NCI-H187 treated with DMSO at 0.1 percent for 48 hours (cell line): Measurements from ENCODE around the gene PIWIL1.

Experiments used
- DNase-seq: peaks from one replicate; lab custom pipeline; 2025; lab: John Stamatoyannopoulos, UW

The PIWIL1 gene

DNA sequence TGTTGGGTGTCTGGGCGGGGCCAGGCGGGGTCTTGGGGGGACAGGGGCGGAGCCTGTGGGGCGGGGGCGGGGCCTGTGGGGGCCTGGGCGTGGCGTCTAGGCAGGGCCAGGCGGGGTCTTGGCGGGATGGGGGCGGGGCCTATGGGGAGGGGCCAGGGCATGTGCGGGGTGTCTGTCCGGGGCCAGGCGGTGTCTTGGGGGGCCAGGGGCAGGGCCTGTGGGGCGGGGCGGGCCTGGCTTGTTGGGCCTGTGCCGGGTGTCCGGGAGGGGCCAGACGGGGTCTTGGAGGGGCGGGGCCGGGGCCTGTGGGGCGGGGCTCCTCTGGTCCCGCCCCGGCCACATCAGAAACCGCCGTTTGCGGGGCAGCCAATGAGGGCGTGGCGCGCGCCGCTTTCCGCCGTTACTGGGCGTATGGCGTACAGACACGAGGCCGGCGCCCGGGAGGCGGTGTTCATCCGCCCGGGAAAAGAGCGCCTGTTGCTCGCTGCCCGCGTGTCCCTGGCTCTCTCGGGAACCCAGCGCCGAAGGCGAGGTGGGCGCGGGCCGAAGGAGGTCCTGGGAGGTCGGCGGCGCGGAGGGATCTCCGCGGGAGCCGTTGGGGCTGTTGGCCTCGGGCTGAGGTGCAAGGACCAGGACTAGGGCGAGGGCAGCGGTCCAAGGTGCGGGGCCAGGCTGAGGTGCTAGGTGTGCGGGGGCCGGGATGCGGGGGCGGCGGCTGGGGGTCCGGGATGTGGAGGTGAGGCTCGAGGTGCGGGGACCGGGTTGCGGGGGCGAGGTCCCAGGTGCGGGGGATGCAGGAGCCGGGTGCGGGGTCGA is at the start of gene PIWIL1:
Gene PIWIL1, plus strand, starts transcription at position 400 of the 816 bp plus-strand sequence. CDS start 4,705 bp downstream, outside the sequence.
- DNase-seq = no peak

DNA sequence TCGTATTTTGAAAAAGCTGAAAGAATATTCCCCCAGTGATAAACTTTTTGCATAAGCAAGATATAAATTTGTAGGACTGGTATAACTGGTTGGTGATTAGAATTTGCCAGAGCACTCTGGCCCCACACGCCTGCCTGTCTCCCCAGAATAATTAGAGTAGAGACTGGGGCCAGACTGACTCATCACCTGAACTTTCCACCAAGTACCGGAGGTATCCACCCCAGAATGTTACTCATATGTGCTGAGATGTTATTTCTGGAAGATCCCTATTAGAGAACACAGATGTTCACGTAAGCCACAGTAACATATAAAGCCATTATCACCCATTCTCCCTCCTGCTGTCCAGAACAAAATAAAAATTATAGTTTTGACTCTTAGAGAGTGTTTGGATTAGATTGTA is 49.5 kb upstream of the PIWIL1 start:
- no peak for DNase-seq

DNA sequence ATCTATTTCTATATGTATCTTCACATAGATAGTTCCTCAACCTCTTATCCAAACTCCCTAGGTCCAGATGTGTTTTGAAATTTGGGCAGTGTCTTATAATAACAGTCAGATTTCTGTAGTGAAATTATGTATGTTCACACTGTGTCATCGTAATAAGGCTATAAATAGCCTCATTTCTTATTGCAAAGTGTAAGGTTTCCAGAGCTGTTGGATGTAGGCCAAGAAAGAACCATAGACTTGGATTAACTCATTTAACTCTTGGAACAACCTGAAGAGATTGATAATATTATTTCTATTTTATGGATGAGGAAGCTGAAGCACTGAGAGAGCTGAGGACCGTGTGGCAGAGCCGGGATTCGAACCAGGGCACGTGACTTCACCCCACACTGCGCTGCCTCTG is 49.0 kb upstream of the PIWIL1 start:
- no peak for DNase-seq

DNA sequence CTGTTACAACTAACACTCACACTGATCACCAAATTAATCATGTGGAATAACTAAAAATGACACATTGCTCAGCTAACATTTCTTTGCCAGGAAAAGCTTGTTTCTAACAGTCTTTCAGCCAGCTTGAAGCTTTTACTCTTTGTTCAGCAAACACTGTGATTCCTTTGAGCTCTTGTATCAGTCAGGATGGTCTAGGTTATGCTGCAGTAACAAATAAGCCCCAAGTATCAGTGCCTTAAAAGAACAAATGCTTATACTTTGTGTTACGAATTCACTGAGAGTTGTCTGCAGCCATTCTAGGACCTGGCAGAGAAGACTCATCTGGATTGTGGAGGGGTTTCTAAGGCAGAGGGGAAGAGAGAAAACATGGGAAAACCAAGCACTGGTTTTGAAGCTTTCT is 47.6 kb upstream of the PIWIL1 start:
- DNase-seq = no peak

DNA sequence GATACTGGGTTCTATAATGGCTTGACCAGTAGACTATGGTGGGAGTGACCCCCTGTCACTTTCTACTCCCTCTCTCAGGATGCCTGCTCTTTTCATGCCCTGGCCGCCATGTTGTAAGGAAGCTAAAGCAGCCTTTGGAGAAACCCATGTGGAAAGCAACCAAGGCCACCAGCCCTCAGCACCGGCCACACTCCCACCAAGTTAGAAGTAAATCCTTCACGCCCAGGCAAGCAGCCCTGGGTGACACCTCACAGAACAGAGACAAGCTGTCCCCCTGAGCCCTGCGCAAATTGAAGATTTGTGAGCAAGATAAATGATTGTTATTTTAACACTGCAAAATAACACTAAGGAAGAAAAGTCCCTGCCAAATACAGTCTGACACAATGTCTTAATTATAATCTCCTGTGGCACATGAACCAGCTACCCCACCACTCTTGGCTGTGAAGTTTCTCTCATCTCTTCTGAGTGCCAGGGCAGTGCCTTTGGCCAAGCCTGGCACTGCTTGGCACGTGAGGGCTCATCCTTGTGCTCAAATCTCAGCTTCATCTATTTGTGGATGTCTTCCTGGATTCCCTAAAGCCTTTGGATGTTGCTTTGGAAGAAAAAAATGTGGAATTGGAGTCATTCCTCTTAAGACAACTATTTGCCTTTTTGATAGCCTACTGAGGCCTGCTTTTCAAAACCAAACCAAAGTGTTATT is 39.2 kb upstream of the PIWIL1 start:
- DNase-seq = no peak

DNA sequence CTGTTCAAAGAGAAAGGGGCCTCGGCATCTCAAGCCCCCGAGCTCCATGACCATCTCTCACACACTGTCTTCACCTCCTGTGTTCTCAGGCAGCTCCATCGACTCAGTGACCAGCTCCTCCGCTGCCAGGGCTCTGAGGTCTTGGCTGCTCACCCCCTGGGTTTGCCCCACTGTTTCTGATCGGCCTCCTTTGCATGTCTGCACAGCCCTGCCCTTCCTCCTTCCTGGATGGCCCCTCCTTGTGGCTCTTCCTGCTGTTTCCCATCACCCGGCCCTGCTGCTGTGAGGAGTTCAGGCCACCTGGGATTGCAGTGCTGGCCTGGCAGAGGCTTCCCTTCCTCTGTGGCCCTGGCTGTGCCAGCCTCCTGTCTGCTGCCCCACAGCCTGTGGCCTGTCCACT is 38.1 kb upstream of the PIWIL1 start:
- DNase-seq = no peak

DNA sequence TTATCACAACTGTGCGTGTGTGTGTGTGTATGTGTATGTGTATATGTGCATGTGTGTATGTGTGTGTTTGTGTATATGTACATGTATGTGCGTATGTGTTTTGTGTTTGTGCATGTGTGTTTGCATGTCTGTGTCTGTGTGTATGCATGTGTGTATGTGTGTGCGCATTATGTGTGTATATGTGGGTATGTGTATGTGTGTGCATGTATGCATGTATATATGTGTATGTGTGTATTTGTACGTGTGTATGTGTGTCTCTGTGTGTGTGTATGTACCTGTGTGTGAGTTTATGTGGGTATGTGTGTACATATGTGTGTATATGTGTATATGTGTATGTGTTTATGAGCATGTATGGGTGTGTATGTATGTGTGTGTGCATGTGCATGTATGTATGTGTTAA is 37.6 kb upstream of the PIWIL1 start:
- DNase-seq = no peak

DNA sequence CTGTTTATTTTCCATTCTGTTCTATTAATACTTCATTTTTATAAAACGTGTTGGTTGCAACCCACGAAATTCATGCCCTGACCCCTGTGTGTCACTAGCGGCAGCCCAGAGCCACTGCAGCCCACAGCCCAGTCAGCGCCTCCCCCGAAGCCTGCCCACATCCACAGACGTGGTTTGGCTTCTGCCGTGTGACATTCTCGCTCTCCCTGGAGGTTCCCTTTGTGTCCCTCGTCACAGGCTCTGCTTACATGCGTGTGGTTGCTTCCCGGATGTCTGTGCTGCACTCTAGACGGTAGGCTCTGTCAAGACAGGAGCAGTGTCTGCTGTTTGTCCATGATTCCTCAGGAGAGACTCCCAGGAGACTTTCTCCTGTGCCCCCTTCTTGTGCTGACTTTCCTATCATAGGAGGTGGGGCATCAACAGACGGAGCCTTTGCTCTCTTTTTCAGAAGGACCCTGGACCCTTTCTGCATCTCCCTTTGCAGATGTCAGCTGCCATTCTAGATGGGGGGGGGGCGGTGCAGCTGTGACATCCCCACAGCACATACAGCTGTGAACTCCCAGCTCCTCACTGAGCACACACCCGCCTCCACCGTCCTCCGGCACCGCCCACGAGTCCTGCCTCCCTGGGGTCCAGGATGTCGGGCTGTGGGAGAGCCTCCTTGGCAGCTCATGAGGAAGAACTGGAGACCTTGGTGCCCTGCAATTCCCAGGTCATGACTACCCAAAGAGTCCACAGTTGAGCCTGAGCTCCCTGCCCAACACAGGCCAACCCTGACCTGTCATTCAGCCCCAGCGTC is 36.8 kb upstream of the PIWIL1 start:
- DNase-seq = no peak

DNA sequence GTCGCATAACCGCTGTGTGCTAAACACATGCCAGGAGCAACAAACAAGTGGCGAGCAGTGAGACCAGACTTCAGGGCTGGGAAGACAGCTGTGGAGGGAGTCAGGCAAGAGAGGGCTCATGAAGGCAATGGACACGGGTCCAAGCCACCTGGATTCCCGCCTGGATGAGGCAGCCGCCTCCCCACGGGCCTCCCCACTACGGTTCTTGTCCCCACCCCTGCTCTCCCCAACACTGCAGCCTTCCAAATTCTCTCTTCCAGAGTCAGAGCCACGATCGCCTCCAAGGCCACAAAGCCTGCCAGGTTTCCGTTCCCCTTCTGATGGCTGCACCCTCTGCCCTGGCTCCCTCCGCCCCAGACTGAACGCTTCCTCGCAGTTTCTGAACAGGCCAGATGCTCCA is 36.1 kb upstream of the PIWIL1 start:
- no peak for DNase-seq

DNA sequence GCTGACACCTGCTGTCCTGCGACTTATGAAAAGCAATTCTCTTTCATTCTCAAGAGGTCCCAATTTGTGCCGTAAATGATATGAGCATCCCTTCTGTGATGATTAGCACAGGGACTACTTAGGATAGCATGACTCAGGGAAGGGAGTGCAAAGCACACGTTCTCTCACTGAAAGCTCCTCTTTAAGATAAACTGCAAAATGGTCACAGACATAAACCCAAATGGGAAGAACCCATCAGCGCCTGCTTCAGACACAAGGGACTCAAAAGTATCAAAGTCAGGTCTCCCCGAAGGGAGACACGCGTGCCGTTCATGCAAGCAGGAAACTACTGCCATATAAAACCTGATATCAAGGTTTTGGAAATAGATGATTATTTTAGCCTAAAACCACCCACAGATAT is 33.9 kb upstream of the PIWIL1 start:
- DNase-seq = no peak

DNA sequence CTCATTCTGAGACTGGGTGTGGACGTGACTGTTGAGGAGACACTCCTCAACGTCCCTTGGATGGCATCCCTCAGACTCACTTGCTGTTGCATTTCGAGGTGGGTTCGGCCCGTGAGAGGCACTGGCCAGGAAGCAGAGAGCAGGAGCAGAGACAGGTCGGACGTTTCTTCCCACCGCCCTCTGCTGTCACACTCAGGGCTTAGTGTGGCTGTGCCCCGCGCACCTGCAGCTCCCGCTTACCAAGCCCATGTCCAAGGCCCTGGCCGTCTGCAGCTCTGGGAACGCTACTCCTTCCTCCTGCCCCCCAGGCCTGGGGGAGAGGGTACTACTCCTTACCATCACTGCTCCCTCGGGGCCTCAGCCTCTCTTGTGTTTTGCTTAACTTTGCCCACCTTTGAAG is 29.8 kb upstream of the PIWIL1 start:
- no peak for DNase-seq

DNA sequence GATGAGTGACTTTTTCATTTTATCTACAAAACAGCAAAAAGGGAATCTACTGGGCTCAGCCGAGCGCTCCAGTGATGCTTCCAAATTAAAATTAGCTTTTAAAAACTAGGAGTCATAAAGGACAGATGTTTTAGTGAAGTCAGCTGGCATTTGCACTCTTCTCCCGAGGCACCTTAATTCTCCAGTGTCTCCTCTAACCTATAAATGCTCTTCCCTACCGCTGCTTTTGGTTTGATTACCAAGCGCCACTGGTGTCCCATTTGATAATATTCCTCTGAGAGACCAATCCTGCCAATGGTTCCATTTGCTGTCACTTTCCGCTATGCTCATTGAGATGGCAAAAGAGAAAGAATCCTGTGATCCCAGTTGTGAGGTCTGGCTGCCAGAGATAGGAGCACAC is 29.3 kb upstream of the PIWIL1 start:
- DNase-seq = no peak

DNA sequence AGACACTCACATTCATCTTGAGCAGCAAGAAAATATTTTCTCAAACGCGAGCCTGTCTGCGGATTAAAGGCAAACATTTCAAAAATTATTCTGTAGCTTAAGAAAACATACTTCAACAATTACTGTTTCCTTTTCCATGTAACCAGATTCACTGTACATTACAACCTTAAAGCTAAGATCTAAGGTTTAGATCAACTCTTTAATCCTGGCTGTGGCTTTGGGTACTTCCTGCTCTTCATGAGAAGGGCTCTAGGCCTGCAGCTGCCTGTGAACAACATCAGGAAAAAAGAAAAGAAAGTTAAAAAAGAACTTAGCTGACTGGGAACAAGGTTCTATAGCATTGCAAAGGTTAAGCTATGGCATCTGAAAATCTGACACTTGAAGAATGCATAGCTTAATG is 21.4 kb upstream of the PIWIL1 start:
- no peak for DNase-seq

DNA sequence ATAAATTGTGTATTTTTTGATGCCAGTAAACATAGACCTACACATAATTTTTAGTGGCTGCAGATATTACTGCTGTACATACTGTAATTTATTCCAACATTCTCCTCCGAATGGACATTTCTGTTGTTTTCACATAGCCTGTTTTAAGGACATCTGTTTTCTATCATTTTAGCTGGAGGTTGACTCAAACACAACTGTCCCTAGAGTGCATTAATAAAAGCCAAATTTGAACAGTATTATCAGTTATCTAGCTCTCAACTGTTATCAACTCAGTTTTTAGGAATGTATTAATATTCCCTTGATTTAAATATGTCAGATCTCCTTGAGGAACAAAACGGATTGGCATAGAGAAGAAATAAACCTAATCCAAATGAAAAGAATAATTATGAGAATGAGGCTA is 17.2 kb upstream of the PIWIL1 start:
- DNase-seq = no peak

DNA sequence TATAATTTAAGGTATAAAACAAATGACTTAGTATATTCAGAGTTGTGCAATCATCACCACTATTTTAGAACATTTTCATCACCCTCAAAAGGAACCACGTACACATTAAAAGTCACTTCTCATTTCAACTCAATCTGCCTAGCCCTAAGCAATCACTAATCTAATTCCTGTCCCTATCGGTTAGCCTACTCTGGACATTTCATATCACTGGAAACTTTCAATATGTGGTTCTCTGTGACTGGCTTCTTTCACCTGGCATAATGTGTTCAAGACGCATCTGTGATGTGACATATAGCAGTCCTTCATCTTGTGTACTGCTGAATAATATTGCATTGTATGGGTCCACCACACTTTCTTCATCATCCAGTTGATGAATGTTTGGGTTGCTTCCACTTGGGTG is 15.4 kb upstream of the PIWIL1 start:
- DNase-seq = no peak

DNA sequence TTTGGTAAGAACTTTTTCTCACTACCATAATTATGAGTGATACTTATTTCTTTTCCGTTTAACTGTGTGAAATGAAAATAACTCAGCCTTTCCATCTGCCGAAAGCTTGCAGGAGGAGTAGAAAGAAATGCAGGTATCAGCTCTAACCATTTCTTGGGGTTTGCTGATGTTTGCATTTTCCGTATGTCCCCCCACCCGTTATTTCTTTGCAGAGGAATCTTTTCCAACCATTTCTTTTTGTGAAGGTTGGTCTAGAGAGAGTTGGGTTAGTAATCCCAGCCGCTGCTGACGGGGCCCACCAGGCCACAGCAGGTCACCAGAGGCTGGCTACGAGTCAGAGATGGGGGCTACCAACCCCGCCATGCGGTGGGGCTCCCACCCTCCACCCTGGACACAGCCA is 7.0 kb upstream of the PIWIL1 start:
- DNase-seq = no peak

DNA sequence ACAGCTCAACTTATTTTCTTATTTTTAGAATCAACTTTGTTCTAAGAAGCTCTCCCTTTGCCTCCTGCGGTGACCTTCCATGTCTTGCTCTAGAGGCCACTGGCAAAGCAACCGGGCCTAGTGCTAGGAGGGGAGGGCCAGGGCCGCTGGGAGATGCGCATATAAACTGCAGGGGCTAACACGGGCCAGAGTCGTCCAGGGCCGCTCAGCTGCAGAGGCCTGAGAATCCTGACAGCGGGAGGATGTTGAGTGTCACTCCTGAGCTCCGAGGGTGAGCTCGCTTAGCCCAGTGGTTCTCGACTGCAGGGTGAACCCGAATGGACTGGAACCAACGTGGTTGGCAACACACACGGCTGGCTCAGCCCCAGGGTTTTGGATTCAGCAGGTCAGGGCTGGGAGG is 6.5 kb upstream of the PIWIL1 start:
- DNase-seq = no peak

DNA sequence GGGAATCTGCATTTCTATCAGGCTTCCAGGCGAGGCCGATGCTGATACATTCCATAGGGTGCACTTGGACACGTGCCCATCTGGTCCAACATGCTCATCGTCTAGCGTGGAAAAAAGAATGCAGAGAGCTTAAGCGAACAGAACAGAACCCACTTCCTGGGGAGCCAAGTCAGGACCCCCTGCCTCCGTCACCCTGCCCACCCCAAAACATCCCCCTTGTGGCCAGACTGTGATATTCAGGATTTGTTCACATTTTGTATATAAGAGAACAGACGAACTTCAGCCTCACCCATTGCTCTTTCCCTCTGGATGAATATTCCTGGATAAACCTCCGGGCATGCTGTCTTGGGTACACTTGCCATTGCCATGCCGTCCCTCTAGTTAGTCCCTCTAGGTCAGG is 4.3 kb upstream of the PIWIL1 start:
- DNase-seq = no peak

DNA sequence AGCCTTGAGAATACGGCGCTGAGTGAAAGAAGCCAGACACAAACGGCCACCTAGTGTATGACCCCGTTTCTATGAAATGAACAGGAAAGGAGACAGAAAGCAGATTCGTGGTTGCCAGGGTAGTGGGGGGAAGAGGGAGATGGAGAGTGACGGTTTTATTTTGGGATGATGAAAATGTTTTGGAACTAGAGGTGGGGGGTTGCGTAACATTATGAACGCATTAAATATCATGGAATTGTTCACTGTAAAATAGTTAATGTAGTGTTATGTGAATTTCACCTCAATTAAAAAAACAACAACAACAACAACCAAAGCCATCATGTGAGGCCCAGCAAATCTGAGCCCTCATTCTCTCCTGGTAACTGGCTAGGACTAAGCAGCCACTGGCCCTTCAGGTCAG is 3.3 kb upstream of the PIWIL1 start:
- no peak for DNase-seq

DNA sequence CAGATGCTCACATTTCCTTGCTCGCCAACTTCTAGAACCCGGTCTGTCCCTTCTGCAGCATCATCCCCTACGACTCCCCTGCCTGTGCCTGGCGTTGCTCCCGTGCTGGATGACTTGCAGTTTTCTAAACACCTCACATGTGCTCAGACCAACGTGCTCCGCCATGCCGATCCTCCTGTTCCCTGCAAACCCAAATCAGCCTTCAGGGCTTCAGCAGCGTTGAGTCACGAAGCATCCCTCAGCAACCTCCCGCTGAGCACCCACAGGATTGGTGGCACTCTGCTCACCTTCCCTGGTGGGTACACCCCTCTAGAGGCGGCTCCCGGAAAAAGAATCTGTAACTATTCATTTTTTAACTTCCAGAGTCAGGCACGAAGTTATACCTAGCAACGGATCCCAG is 2.8 kb upstream of the PIWIL1 start:
- no peak for DNase-seq

DNA sequence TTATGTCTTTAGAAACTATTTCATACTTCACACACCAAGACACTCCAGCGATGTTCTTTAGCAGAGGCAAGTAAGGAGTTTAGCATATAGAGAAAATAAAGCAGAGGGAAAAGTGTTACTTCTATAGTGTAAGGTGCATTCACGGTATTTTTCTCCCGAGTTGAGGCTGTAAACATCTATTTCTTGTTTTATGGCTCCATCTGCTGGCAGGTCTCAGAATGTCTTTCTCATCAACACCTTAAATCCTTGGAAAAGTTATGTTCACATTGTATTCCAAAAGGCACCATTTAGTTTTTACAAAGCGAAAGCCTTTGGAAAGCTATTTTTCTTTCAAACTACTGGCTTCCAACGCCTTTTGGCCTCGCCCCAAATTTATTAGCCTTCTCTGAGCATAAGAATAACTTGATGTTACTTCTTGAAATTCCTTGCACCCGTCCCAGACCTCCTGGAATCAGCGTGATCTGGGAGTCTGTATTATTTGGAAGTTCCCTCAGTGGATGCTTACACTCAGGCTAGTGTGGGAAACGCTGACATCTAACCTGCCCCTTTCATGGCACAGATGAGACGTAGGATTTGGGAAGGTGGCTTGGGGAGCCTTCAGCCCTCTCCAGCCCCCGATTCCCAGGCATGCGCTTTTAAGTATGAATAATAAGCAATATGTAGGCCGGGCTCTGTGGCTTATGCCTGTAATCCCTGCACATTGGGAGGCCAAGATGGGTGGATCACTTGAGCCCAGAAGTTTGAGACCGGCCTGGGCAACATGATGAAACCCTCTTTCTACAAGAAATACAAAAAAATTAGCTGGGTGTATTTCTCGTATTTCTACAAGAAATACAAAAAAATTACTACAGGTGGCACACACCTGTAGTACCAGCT is 1.9 kb upstream of the PIWIL1 start:
- DNase-seq = no peak
